CD8-positive, alpha-beta memory T cell (primary cell): Measurements from ENCODE around the gene SLC12A7. TPM values are rescaled to one million over a fixed set of nuclear protein-coding genes. Genes with fewer than 3 reads are reported as not detected.

Experiments
- CTCF ChIA-PET: fragments of 350-600 bp; sonication (Branson Sonifier 250); formaldehyde crosslinking; loops from one replicate; lab custom pipeline; 2021; ENCODE audit warnings: antibody characterized with exemption; lab: Charles Lee
- POLR2A ChIA-PET: fragments of 350-600 bp; sonication (Branson Sonifier 250); formaldehyde crosslinking; loops from one replicate; lab custom pipeline; 2021; ENCODE audit warnings: antibody characterized with exemption; lab: Charles Lee
- DNase-seq, 5 donors: peaks; one replicate each; pipeline versions ENCODE4 v3.0.0 to v3.0.0-alpha.2; 2020 to 2022; ENCODE audit warnings: mixed read lengths in 1 of 5
- H3K27ac ChIP-seq: one replicate; pipeline ENCODE4 v1.7.0; 2013; ENCODE audit warnings: low read depth, mild to moderate bottlenecking, low read length, moderate library complexity
- H3K27me3 ChIP-seq: 2 replicates; pipeline ENCODE4 v1.7.0; 2013; ENCODE audit warnings: low read length, mild to moderate bottlenecking; ENCODE audit not compliant: insufficient read depth, poor library complexity, severe bottlenecking
- H3K36me3 ChIP-seq: 2 replicates; pipeline ENCODE4 v1.7.0; 2013; ENCODE audit warnings: mild to moderate bottlenecking, low read length, moderate library complexity; ENCODE audit not compliant: insufficient read depth
- H3K4me1 ChIP-seq: 2 replicates; pipeline ENCODE4 v1.7.0; 2013; ENCODE audit warnings: mild to moderate bottlenecking, low read length, moderate library complexity; ENCODE audit not compliant: insufficient read depth
- H3K4me3 ChIP-seq: 2 replicates; pipeline ENCODE4 v1.7.0; 2013; ENCODE audit warnings: mild to moderate bottlenecking, low read length
- H3K9me3 ChIP-seq: 2 replicates; pipeline ENCODE4 v1.7.0; 2013; ENCODE audit warnings: mild to moderate bottlenecking, low read length
- H3K27ac Mint-ChIP-seq, 8 donors: one replicate each; pipeline ENCODE4 v1.8.0; 2020 to 2021; ENCODE audit warnings: mixed read lengths in 8 of 8, mild to moderate bottlenecking in 6 of 8, inconsistent platforms in 3 of 8, moderate library complexity in 3 of 8
- H3K27me3 Mint-ChIP-seq, 2 donors: one replicate each; pipeline ENCODE4 v1.8.0; 2020 to 2021; ENCODE audit warnings: mixed read lengths in 2 of 2, mild to moderate bottlenecking in 1 of 2, moderate library complexity in 1 of 2
- H3K36me3 Mint-ChIP-seq, 3 donors: one replicate each; pipeline ENCODE4 v1.8.0; 2020 to 2021; ENCODE audit warnings: mixed read lengths in 3 of 3, inconsistent platforms in 1 of 3, mild to moderate bottlenecking in 1 of 3
- H3K4me1 Mint-ChIP-seq, 3 donors: one replicate each; pipeline ENCODE4 v1.8.0; 2020 to 2021; ENCODE audit warnings: mixed read lengths in 3 of 3, inconsistent platforms in 1 of 3, mild to moderate bottlenecking in 1 of 3
- H3K4me3 Mint-ChIP-seq, 7 donors: one replicate each; pipeline ENCODE4 v1.8.0; 2020 to 2021; ENCODE audit warnings: mixed read lengths in 7 of 7, mild to moderate bottlenecking in 6 of 7, moderate library complexity in 4 of 7, inconsistent platforms in 2 of 7
- H3K9me3 Mint-ChIP-seq, 5 donors: one replicate each; pipeline ENCODE4 v1.8.0; 2020 to 2022; ENCODE audit warnings: mixed read lengths in 5 of 5, mild to moderate bottlenecking in 3 of 5, moderate library complexity in 2 of 5, inconsistent platforms in 1 of 5
- polyA plus RNA-seq: library from polyadenylated mRNA; unstranded; fragments of 300-500 nt; fragmentation: Illumina TruSeq; gene quantifications from one replicate; pipeline ENCODE4 v1.2.3, GENCODE V29; 2021
- total RNA-seq, 2 experiments: library from RNA; stranded (reverse); gene quantifications; one replicate each; pipeline ENCODE4 v1.2.3, GENCODE V29; 2021

SLC12A7 gene
- total and polyA plus RNA-seq, 3 experiments from 2014 or later, result 4.9 to 20.0 (median 6.6) TPM

GRCh38 chr5:1144638-1145396 lies 33.0 kb upstream of the SLC12A7 start:
- no peaks in the 10 kb centered on the region for H3K4me1 ChIP-seq
- H3K36me3 ChIP-seq, result no peaks in the 10 kb centered on the region
- peaks cover 10 to 14% of the 10 kb centered on the region in 2 donors for H3K27me3 Mint-ChIP-seq
- H3K27ac ChIP-seq, result no peak overlapping the region
- no peaks in the 10 kb centered on the region for H3K36me3 Mint-ChIP-seq
- H3K27ac Mint-ChIP-seq, result no peak overlapping the region
- no peak overlapping the region for H3K4me3 ChIP-seq
- ChIA-PET POLR2A (no interaction called here), CTCF (no interaction called here)
- H3K27me3 ChIP-seq, result no peaks in the 10 kb centered on the region
- no peak overlapping the region for H3K4me3 Mint-ChIP-seq
- no peaks in the 10 kb centered on the region for H3K9me3 Mint-ChIP-seq
- no peaks in the 10 kb centered on the region for H3K9me3 ChIP-seq
- H3K4me1 Mint-ChIP-seq, result peaks cover 0 to 5% (median 0%) of the 10 kb centered on the region in 3 donors
- no peak for DNase-seq

GRCh38 chr5:1144089-1144488 lies 32.2 kb upstream of the SLC12A7 start:
- H3K27me3 ChIP-seq, result no peaks in the 10 kb centered on the region

GRCh38 chr5:1143670-1143951 lies 31.7 kb upstream of the SLC12A7 start:
- no peaks in the 10 kb centered on the region for H3K36me3 ChIP-seq
- no peak overlapping the region for H3K27ac ChIP-seq
- Mint-ChIP-seq H3K27me3 (peaks cover 10 to 14% of the 10 kb centered on the region in 2 donors), H3K9me3 (no peaks in the 10 kb centered on the region), H3K36me3 (no peaks in the 10 kb centered on the region), H3K4me3 (no peak overlapping the region), H3K27ac (no peak overlapping the region), H3K4me1 (peaks cover 0 to 5% (median 0%) of the 10 kb centered on the region in 3 donors)
- no peaks in the 10 kb centered on the region for H3K9me3 ChIP-seq
- ChIA-PET POLR2A (no interaction called here), CTCF (no interaction called here)
- no peaks in the 10 kb centered on the region for H3K4me1 ChIP-seq
- H3K4me3 ChIP-seq, result no peak overlapping the region
- H3K27me3 ChIP-seq, result no peaks in the 10 kb centered on the region
- no peak for DNase-seq

More at GRCh38 chr5:1144089-1144488, 32.2 kb upstream of the SLC12A7 start:
- H3K9me3 ChIP-seq, result no peaks in the 10 kb centered on the region
- no peaks in the 10 kb centered on the region for H3K36me3 ChIP-seq
- Mint-ChIP-seq H3K4me3 (no peak overlapping the region), H3K36me3 (no peaks in the 10 kb centered on the region), H3K9me3 (no peaks in the 10 kb centered on the region), H3K4me1 (peaks cover 0 to 5% (median 0%) of the 10 kb centered on the region in 3 donors), H3K27me3 (peaks cover 10 to 14% of the 10 kb centered on the region in 2 donors), H3K27ac (no peak overlapping the region)
- POLR2A ChIA-PET, result no interaction called here
- CTCF ChIA-PET, result no interaction called here
- no peak overlapping the region for H3K27ac ChIP-seq
- no peak overlapping the region for H3K4me3 ChIP-seq
- no peak for DNase-seq
- H3K4me1 ChIP-seq, result no peaks in the 10 kb centered on the region

GRCh38 chr5:1142886-1143669 lies 31.2 kb upstream of the SLC12A7 start:
- H3K4me1 ChIP-seq, result no peaks in the 10 kb centered on the region
- no peaks in the 10 kb centered on the region for H3K27me3 ChIP-seq
- Mint-ChIP-seq H3K27me3 (peaks cover 10 to 14% of the 10 kb centered on the region in 2 donors), H3K4me1 (peaks cover 0 to 5% (median 0%) of the 10 kb centered on the region in 3 donors), H3K27ac (no peak overlapping the region), H3K4me3 (no peak overlapping the region), H3K36me3 (no peaks in the 10 kb centered on the region), H3K9me3 (no peaks in the 10 kb centered on the region)
- ChIA-PET POLR2A (no interaction called here), CTCF (no interaction called here)
- no peak overlapping the region for H3K27ac ChIP-seq
- H3K36me3 ChIP-seq, result no peaks in the 10 kb centered on the region
- H3K9me3 ChIP-seq, result no peaks in the 10 kb centered on the region
- H3K4me3 ChIP-seq, result no peak overlapping the region
- no peak for DNase-seq

- Mint-ChIP-seq H3K27ac (no peak overlapping the region), H3K4me1 (peaks cover 0 to 5% (median 0%) of the 10 kb centered on the region in 3 donors), H3K9me3 (no peaks in the 10 kb centered on the region), H3K4me3 (no peak overlapping the region), H3K27me3 (peaks cover 6 to 8% of the 10 kb centered on the region in 2 donors), H3K36me3 (no peaks in the 10 kb centered on the region)
- H3K4me1 ChIP-seq, result no peaks in the 10 kb centered on the region
- H3K4me3 ChIP-seq, result no peak overlapping the region
- H3K27ac ChIP-seq, result no peak overlapping the region
- no peak for DNase-seq
- CTCF ChIA-PET, result interaction anchor here (2.2 kb wide), 1 partner anchor 218 kb away, joined by 6 read pairs; no protein-coding TSS in a partner anchor
- no peaks in the 10 kb centered on the region for H3K36me3 ChIP-seq
- H3K27me3 ChIP-seq, result no peaks in the 10 kb centered on the region
- H3K9me3 ChIP-seq, result no peaks in the 10 kb centered on the region
- POLR2A ChIA-PET, result no interaction called here
Measured at GRCh38 chr5:1141834-1142233, 30.0 kb upstream of the SLC12A7 start.

- Mint-ChIP-seq H3K4me1 (peaks cover 0 to 5% (median 0%) of the 10 kb centered on the region in 3 donors), H3K36me3 (no peaks in the 10 kb centered on the region), H3K9me3 (no peaks in the 10 kb centered on the region), H3K4me3 (no peak overlapping the region), H3K27ac (peak overlapping the region in 1 of 8 donors; percentile 38), H3K27me3 (peaks cover 3 to 6% of the 10 kb centered on the region in 2 donors)
- H3K4me3 ChIP-seq, result no peak overlapping the region
- H3K27me3 ChIP-seq, result no peaks in the 10 kb centered on the region
- H3K9me3 ChIP-seq, result no peaks in the 10 kb centered on the region
- H3K36me3 ChIP-seq, result no peaks in the 10 kb centered on the region
- ChIA-PET CTCF (interaction anchor here (1.1 to 2.2 kb wide), 2 partner anchors 158 to 217 kb away, joined by 3 to 6 read pairs; no protein-coding TSS in a partner anchor), POLR2A (no interaction called here)
- no peaks in the 10 kb centered on the region for H3K4me1 ChIP-seq
- DNase-seq, result no peak
- no peak overlapping the region for H3K27ac ChIP-seq
Measured at GRCh38 chr5:1140818-1141189, 28.9 kb upstream of the SLC12A7 start.

GRCh38 chr5:1140171-1140817 lies 28.4 kb upstream of the SLC12A7 start:
- peaks cover 0 to 5% (median 0%) of the 10 kb centered on the region in 3 donors for H3K4me1 Mint-ChIP-seq
- H3K27ac ChIP-seq, result no peak overlapping the region
- H3K9me3 ChIP-seq, result no peaks in the 10 kb centered on the region
- POLR2A ChIA-PET, result no interaction called here
- no peaks in the 10 kb centered on the region for H3K9me3 Mint-ChIP-seq
- H3K4me3 Mint-ChIP-seq, result no peak overlapping the region
- H3K4me1 ChIP-seq, result no peaks in the 10 kb centered on the region
- H3K4me3 ChIP-seq, result no peak overlapping the region
- H3K27me3 Mint-ChIP-seq, result peaks cover 3 to 7% of the 10 kb centered on the region in 2 donors
- DNase-seq, result peak; percentile 56 to 82 (median 71)
- H3K27me3 ChIP-seq, result no peaks in the 10 kb centered on the region
- H3K36me3 Mint-ChIP-seq, result no peaks in the 10 kb centered on the region
- CTCF ChIA-PET, result interaction anchor here (1.1 to 2.2 kb wide), 2 partner anchors 157 to 217 kb away, joined by 3 to 6 read pairs; no protein-coding TSS in a partner anchor
- no peaks in the 10 kb centered on the region for H3K36me3 ChIP-seq
- H3K27ac Mint-ChIP-seq, result peak overlapping the region in 1 of 8 donors; percentile 84
